SH-SY5Y (cell line): ENCODE results near the gene ZNF763.

Experiments
- GATA2 ChIP-seq: IDR thresholded peaks from 2 replicates; pipeline ENCODE4 v1.6.1; 2011; ENCODE audit warnings: mild to moderate bottlenecking, low read depth, low read length
- GATA3 ChIP-seq: IDR thresholded peaks from 2 replicates; pipeline ENCODE4 v1.6.1; 2011; ENCODE audit warnings: low read depth, mild to moderate bottlenecking, low read length, moderate library complexity

The ZNF763 gene

DNA sequence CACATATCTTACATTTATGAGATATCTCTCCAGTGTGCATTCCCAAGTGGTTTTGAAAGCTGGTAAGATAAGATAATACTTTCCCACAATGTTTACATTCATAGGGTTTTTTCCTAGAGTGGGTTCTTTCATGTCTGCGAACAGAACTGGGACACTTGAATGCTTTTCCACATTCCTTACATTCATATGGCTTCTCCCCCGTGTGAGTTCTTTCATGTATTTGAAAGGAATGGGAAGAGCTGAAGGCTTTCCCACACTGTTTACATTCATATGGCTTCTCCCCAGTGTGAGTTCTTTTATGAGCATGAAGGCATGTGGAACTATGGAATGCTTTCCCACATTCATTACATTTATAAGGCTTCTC, 50.9 kb downstream of the ZNF763 start:
- TF ChIP-seq GATA3 (no peak), GATA2 (no peak)
